Prostate gland (tissue), 2 donors: Measurements from ENCODE around the gene NEK7. TPM values are rescaled to one million over a fixed set of nuclear protein-coding genes. Genes with fewer than 3 reads are reported as not detected.

Experiments used
- DNase-seq: peaks from one replicate; pipeline ENCODE4 v3.0.0-alpha.2; 2019; ENCODE audit warnings: low spot score
- H3K27ac ChIP-seq, 2 donors: fragments of 200-600 bp; sonication (generic); 2 replicates each; pipeline ENCODE4 v1.5.1; 2017 to 2019
- H3K27me3 ChIP-seq: fragments of 200-600 bp; sonication (generic); replicated peaks from 2 replicates; pipeline ENCODE4 v1.5.1; 2019; ENCODE audit not compliant: insufficient read depth
- H3K36me3 ChIP-seq, 2 donors: fragments of 200-600 bp; sonication (generic); 1 replicate in 1 of 2; 2 replicates in 1 of 2; pipeline versions ENCODE4 v1.5.1 to v1.8.1; 2017 to 2019
- H3K4me1 ChIP-seq: fragments of 200-600 bp; sonication (generic); replicated peaks from 2 replicates; pipeline ENCODE4 v1.5.1; 2019
- H3K4me3 ChIP-seq, 2 donors: fragments of 200-600 bp; sonication (generic); 2 replicates each; pipeline ENCODE4 v1.5.1; 2017 to 2019
- H3K9me3 ChIP-seq: fragments of 200-600 bp; sonication (generic); 2 replicates; pipeline ENCODE4 v1.5.1; 2017
- POLR2A ChIP-seq: fragments of 450-650 bp; IDR thresholded peaks from one replicate; pipeline ENCODE4 v1.6.1; 2016; ENCODE audit warnings: antibody characterized with exemption, mild to moderate bottlenecking
- POLR2AphosphoS5 ChIP-seq: sonication (generic); formaldehyde crosslinking; IDR thresholded peaks from one replicate; pipeline ENCODE4 v1.6.1; 2017; ENCODE audit warnings: antibody characterized with exemption
- WGBS: methylation state at CpG from one replicate; pipeline ENCODE4 v1.1.5; 2018; 5-methylcytosine and 5-hydroxymethylcytosine counted together
- intact Hi-C: fragments of 100-400 bp; cut with DNase I; formaldehyde crosslinking; loops from one replicate; pipeline ENCODE4 v1.14.2; 2022
- total RNA-seq, 2 donors: library from RNA; depleted of rRNA; stranded (reverse); fragments of >200 nt; gene quantifications; one replicate each; pipeline ENCODE4 v1.1.0, GENCODE V29; 2016
- TF ChIP-seq, protein P1 (sequence below), 4 experiments: fragments of 200-600 bp in 2 of 4; fragments of 450-650 bp in 2 of 4; sonication (generic) in 2 of 4; IDR thresholded peaks; 1 replicate in 3 of 4; 2 replicates in 1 of 4; pipeline ENCODE4 v1.5.1; 2016 to 2019; ENCODE audit warnings: antibody characterized with exemption in 4 of 4, mild to moderate bottlenecking in 2 of 4, moderate library complexity in 2 of 4

The NEK7 gene
- total RNA-seq, 2 donors from 2014 or later = 53.3 to 70.9 TPM

DNA sequence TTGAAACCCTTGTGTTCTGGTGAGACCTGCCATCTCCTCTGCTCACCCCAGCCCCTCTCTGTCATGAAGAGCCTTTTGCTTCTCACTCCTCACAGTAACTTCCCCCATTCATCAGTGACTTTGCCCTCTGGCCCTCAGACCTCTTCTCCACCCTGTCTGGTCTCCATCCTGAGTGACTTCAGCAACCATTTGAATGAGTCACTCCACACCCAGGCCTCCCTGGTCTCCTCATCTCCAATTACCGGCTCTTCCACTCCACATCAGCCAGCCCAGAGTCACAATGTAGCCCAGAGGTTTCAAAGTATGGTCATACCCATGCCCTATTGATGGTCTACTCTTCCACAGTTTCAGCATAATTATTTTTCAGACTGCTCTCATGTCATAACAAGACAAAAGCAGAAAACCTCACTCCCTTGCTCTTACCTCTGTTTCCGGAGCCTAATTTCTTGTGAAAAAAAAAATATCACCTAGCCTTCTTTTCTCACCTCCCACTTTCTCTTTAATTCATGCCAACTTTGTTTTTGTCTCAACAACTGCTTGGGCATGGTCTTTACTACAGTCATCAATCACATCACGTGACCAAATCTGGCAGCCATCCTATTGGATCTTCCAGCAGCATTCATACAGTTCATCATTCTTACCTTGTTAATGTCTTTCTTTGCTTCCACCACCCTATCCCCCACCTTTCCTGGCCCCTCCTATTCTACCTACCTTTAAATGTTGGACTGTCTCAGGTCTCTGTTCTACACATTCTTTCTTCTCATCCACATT lies 35.6 kb upstream of the NEK7 start:
- H3K27ac ChIP-seq = no peak overlapping the region
- WGBS = 86% methylated on average over 3 of the region's 3 CpGs
- TF ChIP-seq POLR2AphosphoS5 = no peak
- no peak for TF ChIP-seq POLR2A
- TF ChIP-seq, protein P1, sequence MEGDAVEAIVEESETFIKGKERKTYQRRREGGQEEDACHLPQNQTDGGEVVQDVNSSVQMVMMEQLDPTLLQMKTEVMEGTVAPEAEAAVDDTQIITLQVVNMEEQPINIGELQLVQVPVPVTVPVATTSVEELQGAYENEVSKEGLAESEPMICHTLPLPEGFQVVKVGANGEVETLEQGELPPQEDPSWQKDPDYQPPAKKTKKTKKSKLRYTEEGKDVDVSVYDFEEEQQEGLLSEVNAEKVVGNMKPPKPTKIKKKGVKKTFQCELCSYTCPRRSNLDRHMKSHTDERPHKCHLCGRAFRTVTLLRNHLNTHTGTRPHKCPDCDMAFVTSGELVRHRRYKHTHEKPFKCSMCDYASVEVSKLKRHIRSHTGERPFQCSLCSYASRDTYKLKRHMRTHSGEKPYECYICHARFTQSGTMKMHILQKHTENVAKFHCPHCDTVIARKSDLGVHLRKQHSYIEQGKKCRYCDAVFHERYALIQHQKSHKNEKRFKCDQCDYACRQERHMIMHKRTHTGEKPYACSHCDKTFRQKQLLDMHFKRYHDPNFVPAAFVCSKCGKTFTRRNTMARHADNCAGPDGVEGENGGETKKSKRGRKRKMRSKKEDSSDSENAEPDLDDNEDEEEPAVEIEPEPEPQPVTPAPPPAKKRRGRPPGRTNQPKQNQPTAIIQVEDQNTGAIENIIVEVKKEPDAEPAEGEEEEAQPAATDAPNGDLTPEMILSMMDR (IDR thresholded peaks at IDR 0.05) = no peak
- H3K36me3 ChIP-seq = no peaks in the 10 kb centered on the region
- no peaks in the 10 kb centered on the region for H3K9me3 ChIP-seq
- DNase-seq = no peak
- H3K4me3 ChIP-seq = no peak overlapping the region
- intact Hi-C loops = no loop called here
- no peaks in the 10 kb centered on the region for H3K4me1 ChIP-seq
- H3K27me3 ChIP-seq = no peaks in the 10 kb centered on the region

DNA sequence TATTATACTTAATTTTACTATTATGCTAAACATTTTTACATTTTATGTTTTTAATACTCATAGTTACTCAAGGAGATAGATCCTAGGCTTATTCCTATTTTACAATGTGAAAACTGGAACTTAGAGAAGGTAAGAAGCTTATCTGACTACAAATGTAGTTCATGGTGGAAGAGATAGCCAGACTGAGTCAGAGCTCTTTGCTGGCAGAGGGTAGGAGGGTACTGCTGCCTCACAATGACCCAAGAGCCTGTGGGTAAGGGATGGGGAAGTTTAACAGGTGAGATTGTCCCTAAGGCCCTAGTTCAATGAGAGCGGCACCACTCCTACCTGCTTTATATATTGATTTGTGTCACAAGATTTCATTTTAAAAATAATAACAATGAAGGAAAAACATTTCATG lies 34.1 kb upstream of the NEK7 start:
- intact Hi-C loops = no loop called here
- Histone ChIP-seq H3K4me3 (no peak overlapping the region), H3K27me3 (no peaks in the 10 kb centered on the region), H3K4me1 (no peaks in the 10 kb centered on the region), H3K9me3 (no peaks in the 10 kb centered on the region), H3K27ac (no peak overlapping the region), H3K36me3 (no peaks in the 10 kb centered on the region)
- 97% methylated on average over 1 of the region's 1 CpG for WGBS
- TF ChIP-seq POLR2AphosphoS5 = no peak
- TF ChIP-seq POLR2A = no peak
- TF ChIP-seq, protein P1 (IDR thresholded peaks at IDR 0.05) = no peak
- DNase-seq = no peak

- Histone ChIP-seq H3K4me3 (no peak overlapping the region), H3K27ac (no peak overlapping the region), H3K36me3 (no peaks in the 10 kb centered on the region), H3K4me1 (no peaks in the 10 kb centered on the region), H3K9me3 (no peaks in the 10 kb centered on the region), H3K27me3 (no peaks in the 10 kb centered on the region)
- DNase-seq = no peak
- TF ChIP-seq, protein P1 (IDR thresholded peaks at IDR 0.05) = no peak
- TF ChIP-seq POLR2A = no peak
- TF ChIP-seq POLR2AphosphoS5 = no peak
- intact Hi-C loops = no loop called here
- WGBS = 55% methylated on average over 2 of the region's 2 CpGs
Measured at GRCh38 chr1:198123133-198123532, 33.7 kb upstream of the NEK7 start.

DNA sequence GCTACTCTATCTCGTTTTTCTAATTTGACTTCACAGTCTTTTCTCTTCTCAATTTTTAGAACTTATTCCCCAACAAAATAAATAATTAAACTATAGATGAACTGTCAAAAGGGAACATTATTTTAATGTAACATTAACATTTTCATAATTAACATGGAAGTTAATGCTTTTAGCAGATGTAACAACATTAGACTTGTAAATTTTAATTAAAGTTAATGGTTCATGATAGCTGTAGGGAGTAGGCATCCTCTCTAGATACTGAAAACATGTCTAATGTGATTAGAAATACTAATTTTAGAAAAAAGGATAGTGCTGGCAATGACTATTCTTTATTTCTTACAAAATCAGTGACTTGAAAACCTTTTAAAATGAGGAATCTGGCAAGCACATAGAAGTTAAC lies 32.1 kb upstream of the NEK7 start:
- intact Hi-C loops = no loop called here

More for the DNA sequence above, 32.1 kb upstream of the NEK7 start:
- DNase-seq = no peak
- no peak for TF ChIP-seq POLR2A
- no peak for TF ChIP-seq POLR2AphosphoS5
- TF ChIP-seq, protein P1 (IDR thresholded peaks at IDR 0.05) = no peak
- H3K36me3 ChIP-seq = no peaks in the 10 kb centered on the region
- no peak overlapping the region for H3K4me3 ChIP-seq
- no peak overlapping the region for H3K27ac ChIP-seq
- WGBS = 85% methylated on average over 1 of the region's 1 CpG
- H3K4me1 ChIP-seq = no peaks in the 10 kb centered on the region
- H3K9me3 ChIP-seq = no peaks in the 10 kb centered on the region
- no peaks in the 10 kb centered on the region for H3K27me3 ChIP-seq
